ENCODE results near the gene SS18L1.

Gene SS18L1

GRCh38 chr20:62156254-62156556, 12.6 kb downstream of the SS18L1 start:
- TF ChIP-seq CTCF (conservative IDR thresholded peaks at IDR 0.05; ENCODE audit: low read depth) = no peak
- peak overlapping the region; percentile 89 for H3K27ac ChIP-seq
- ChIA-PET POLR2A (ENCODE audit: low non-redundant PET) (no interaction called here), CTCF (interaction anchor here (0.7 to 1.5 kb wide), 3 partner anchors 9 to 15 kb away, joined by 3 to 5 read pairs (median 4); no protein-coding TSS in a partner anchor)
- no peak for DNase-seq (ENCODE audit: low spot score)

GRCh38 chr20:62156592-62157386, 13.2 kb downstream of the SS18L1 start:
- peak; percentile 85 for TF ChIP-seq CTCF (conservative IDR thresholded peaks at IDR 0.05; ENCODE audit: low read depth)
- peak overlapping the region; percentile 89 for H3K27ac ChIP-seq
- ChIA-PET CTCF (interaction anchor here (0.7 to 1.5 kb wide), 3 partner anchors 9 to 15 kb away, joined by 3 to 5 read pairs (median 4); no protein-coding TSS in a partner anchor), POLR2A (ENCODE audit: low non-redundant PET) (no interaction called here)
- no peak for DNase-seq (ENCODE audit: low spot score)

GRCh38 chr20:62157387-62158087, 14.0 kb downstream of the SS18L1 start:
- peak overlapping the region; percentile 89 for H3K27ac ChIP-seq
- CTCF ChIA-PET = interaction anchor here (1.5 kb wide), 1 partner anchor 16 kb away, joined by 4 read pairs; no protein-coding TSS in a partner anchor
- POLR2A ChIA-PET (ENCODE audit: low non-redundant PET) = no interaction called here
- no peak for DNase-seq (ENCODE audit: low spot score)
- TF ChIP-seq CTCF (conservative IDR thresholded peaks at IDR 0.05; ENCODE audit: low read depth) = no peak

- CTCF ChIA-PET = no interaction called here
- POLR2A ChIA-PET (ENCODE audit: low non-redundant PET) = no interaction called here
- TF ChIP-seq CTCF (conservative IDR thresholded peaks at IDR 0.05; ENCODE audit: low read depth) = no peak
- H3K27ac ChIP-seq = peak overlapping the region; percentile 89
- DNase-seq (ENCODE audit: low spot score) = no peak
Measured at GRCh38 chr20:62158088-62158400, 14.5 kb downstream of the SS18L1 start.

- no peak for DNase-seq (ENCODE audit: low spot score)
- TF ChIP-seq CTCF (conservative IDR thresholded peaks at IDR 0.05; ENCODE audit: low read depth) = no peak
- POLR2A ChIA-PET (ENCODE audit: low non-redundant PET) = interaction anchor here (1.0 kb wide), 1 partner anchor 9 kb away, joined by 3 read pairs; no protein-coding TSS in a partner anchor
- H3K27ac ChIP-seq = peak overlapping the region; percentile 89
- CTCF ChIA-PET = interaction anchor here (1.3 kb wide), 1 partner anchor 83 kb away, joined by 4 read pairs; no protein-coding TSS in a partner anchor
Measured at GRCh38 chr20:62158541-62158940, 15.0 kb downstream of the SS18L1 start.

GRCh38 chr20:62159052-62159451, 15.5 kb downstream of the SS18L1 start:
- peak overlapping the region; percentile 89 for H3K27ac ChIP-seq
- DNase-seq (ENCODE audit: low spot score) = no peak
- ChIA-PET POLR2A (ENCODE audit: low non-redundant PET) (interaction anchor here (1.0 kb wide), 1 partner anchor 9 kb away, joined by 3 read pairs; no protein-coding TSS in a partner anchor), CTCF (interaction anchor here (1.3 kb wide), 1 partner anchor 82 kb away, joined by 4 read pairs; no protein-coding TSS in a partner anchor)
- TF ChIP-seq CTCF (conservative IDR thresholded peaks at IDR 0.05; ENCODE audit: low read depth) = no peak

Measured in RWPE1 (cell line).